Sigmoid colon (tissue), 7 donors: ENCODE results near the gene KCNQ1OT1. TPM values are rescaled to one million over a fixed set of nuclear protein-coding genes. Genes with fewer than 3 reads are reported as not detected.

Source experiments
- DNase-seq: peaks from one replicate; pipeline ENCODE4 v3.0.0-alpha.2; 2019
- H3K27ac ChIP-seq, 4 donors: fragments of 200-600 bp; sonication (generic); one replicate each; pipeline ENCODE4 v1.5.1; 2016 to 2019; ENCODE audit warnings: mild to moderate bottlenecking in 1 of 4
- H3K27me3 ChIP-seq, 3 donors: fragments of 200-600 bp; sonication (generic); one replicate each; pipeline ENCODE4 v1.5.1; 2019; ENCODE audit warnings: mild to moderate bottlenecking in 1 of 3
- H3K36me3 ChIP-seq, 4 donors: fragments of 200-600 bp; sonication (generic); one replicate each; pipeline ENCODE4 v1.5.1; 2016 to 2019
- H3K4me1 ChIP-seq, 4 donors: fragments of 200-600 bp; sonication (generic); one replicate each; pipeline ENCODE4 v1.5.1; 2017 to 2019
- H3K4me3 ChIP-seq, 4 donors: fragments of 200-600 bp; sonication (generic); one replicate each; pipeline ENCODE4 v1.5.1; 2017 to 2019; ENCODE audit warnings: mild to moderate bottlenecking in 2 of 4, moderate library complexity in 1 of 4
- H3K9me3 ChIP-seq, 4 donors: fragments of 200-600 bp in 3 of 4; sonication (generic) in 3 of 4; one replicate each; pipeline versions ENCODE4 v1.5.1 to v1.6.1; 2013 to 2019
- CTCF ChIP-seq, 4 experiments: fragments of 450-650 bp in 3 of 4; fragments of 200-600 bp in 1 of 4; IDR thresholded peaks; one replicate each; pipeline ENCODE4 v1.5.1; 2016 to 2019; ENCODE audit warnings: antibody characterized with exemption in 4 of 4, mild to moderate bottlenecking in 3 of 4, moderate library complexity in 2 of 4
- EP300 ChIP-seq, 4 donors: sonication (generic); formaldehyde crosslinking; IDR thresholded peaks; one replicate each; pipeline ENCODE4 v1.6.1; 2017; ENCODE audit warnings: antibody characterized with exemption in 4 of 4
- POLR2A ChIP-seq, 2 donors: fragments of 450-650 bp; IDR thresholded peaks; one replicate each; pipeline ENCODE4 v1.6.1; 2016; ENCODE audit warnings: antibody characterized with exemption in 2 of 2, mild to moderate bottlenecking in 2 of 2, moderate library complexity in 2 of 2
- POLR2AphosphoS5 ChIP-seq, 4 donors: sonication (generic); formaldehyde crosslinking; IDR thresholded peaks; one replicate each; pipeline ENCODE4 v1.6.1; 2017; ENCODE audit warnings: antibody characterized with exemption in 4 of 4
- WGBS, 2 donors: extraction: QIAGEN DNeasy Blood & Tissue Kit; methylation state at CpG; one replicate each; pipeline ENCODE4 v1.1.7; 2013; 5-methylcytosine and 5-hydroxymethylcytosine counted together
- intact Hi-C: fragments of 100-400 bp; cut with DNase I; formaldehyde crosslinking; loops from one replicate; pipeline ENCODE4 v1.15.1; 2023
- polyA plus RNA-seq, 3 donors: library from polyadenylated mRNA; stranded (reverse); fragments of 200-250 nt; gene quantifications; one replicate each; pipeline ENCODE4 v1.2.3, GENCODE V29; 2013
- total RNA-seq, 4 donors: library from RNA; depleted of rRNA; stranded (reverse); fragments of >200 nt; gene quantifications; one replicate each; pipeline ENCODE4 v1.1.0, GENCODE V29; 2016
- donor health status: healthy with polysubstance abuse.
- donor health status: Bipolar disorder and iron deficiency.
- donor health status: healthy.

The KCNQ1OT1 gene
- total and polyA plus RNA-seq, 7 donors = under 0.01 to 3.6 (median 0.99) TPM

- no peaks in the 10 kb centered on the region for H3K27me3 ChIP-seq
- intact Hi-C loops = no loop called here
- WGBS, 2 donors = 92 to 93% methylated on average over 14 of the region's 14 CpGs
- peaks cover 0 to 7% (median 0%) of the 10 kb centered on the region in 4 donors for H3K9me3 ChIP-seq
- H3K36me3 ChIP-seq = no peaks in the 10 kb centered on the region
- TF ChIP-seq CTCF (IDR thresholded peaks at IDR 0.05) (no peak), POLR2A (IDR thresholded peaks at IDR 0.05) (no peak), POLR2AphosphoS5 (IDR thresholded peaks at IDR 0.05) (no peak), EP300 (IDR thresholded peaks at IDR 0.05) (no peak)
- no peak overlapping the region for H3K4me3 ChIP-seq
- H3K27ac ChIP-seq = no peak overlapping the region
- peak; percentile 53 for DNase-seq
- H3K4me1 ChIP-seq = peaks cover 0 to 16% (median 7%) of the 10 kb centered on the region in 4 donors
Observed at GRCh38 chr11:2664791-2665525, 34.8 kb downstream of the KCNQ1OT1 start.

- intact Hi-C loops = no loop called here
- Histone ChIP-seq H3K27me3 (no peaks in the 10 kb centered on the region), H3K4me3 (no peak overlapping the region), H3K27ac (no peak overlapping the region), H3K36me3 (no peaks in the 10 kb centered on the region), H3K4me1 (peaks cover 0 to 16% (median 7%) of the 10 kb centered on the region in 4 donors), H3K9me3 (peaks cover 0 to 8% (median 0%) of the 10 kb centered on the region in 4 donors)
- peak; percentile 49 for DNase-seq
- TF ChIP-seq POLR2A (IDR thresholded peaks at IDR 0.05) (no peak), EP300 (IDR thresholded peaks at IDR 0.05) (no peak), CTCF (IDR thresholded peaks at IDR 0.05) (no peak), POLR2AphosphoS5 (IDR thresholded peaks at IDR 0.05) (no peak)
- 85 to 87% methylated on average over 9 of the region's 9 CpGs for WGBS, 2 donors
Observed at GRCh38 chr11:2664376-2664775, 35.4 kb downstream of the KCNQ1OT1 start.

DNA sequence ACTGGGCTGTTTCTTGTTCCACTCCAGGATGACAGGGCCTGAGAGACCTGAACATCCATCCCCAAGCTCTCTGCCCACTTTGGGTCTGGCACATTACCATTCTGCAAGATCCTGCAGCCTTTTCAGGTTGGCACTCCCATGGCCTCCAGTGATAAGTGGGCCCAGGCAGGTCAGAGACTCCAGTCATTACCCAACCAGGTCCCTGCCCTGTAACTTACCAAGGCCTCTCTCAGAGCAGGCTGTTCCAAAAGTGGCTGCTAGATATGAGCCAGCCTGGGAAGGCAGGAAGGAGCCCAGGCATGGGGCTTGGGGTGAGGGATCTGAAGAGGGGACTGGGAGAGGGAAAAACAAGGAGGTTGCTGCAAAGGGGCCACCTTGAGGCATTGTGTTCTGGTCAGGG, 35.9 kb downstream of the KCNQ1OT1 start:
- H3K4me3 ChIP-seq = no peak overlapping the region
- H3K27me3 ChIP-seq = no peaks in the 10 kb centered on the region
- peaks cover 0 to 10% (median 0%) of the 10 kb centered on the region in 4 donors for H3K9me3 ChIP-seq
- DNase-seq = no peak
- no peak overlapping the region for H3K27ac ChIP-seq
- peaks cover 0 to 16% (median 7%) of the 10 kb centered on the region in 4 donors for H3K4me1 ChIP-seq
- no peak for TF ChIP-seq CTCF (IDR thresholded peaks at IDR 0.05)
- no peak for TF ChIP-seq EP300 (IDR thresholded peaks at IDR 0.05)
- no peak for TF ChIP-seq POLR2A (IDR thresholded peaks at IDR 0.05)
- TF ChIP-seq POLR2AphosphoS5 (IDR thresholded peaks at IDR 0.05) = no peak
- intact Hi-C loops = no loop called here
- no peaks in the 10 kb centered on the region for H3K36me3 ChIP-seq

DNA sequence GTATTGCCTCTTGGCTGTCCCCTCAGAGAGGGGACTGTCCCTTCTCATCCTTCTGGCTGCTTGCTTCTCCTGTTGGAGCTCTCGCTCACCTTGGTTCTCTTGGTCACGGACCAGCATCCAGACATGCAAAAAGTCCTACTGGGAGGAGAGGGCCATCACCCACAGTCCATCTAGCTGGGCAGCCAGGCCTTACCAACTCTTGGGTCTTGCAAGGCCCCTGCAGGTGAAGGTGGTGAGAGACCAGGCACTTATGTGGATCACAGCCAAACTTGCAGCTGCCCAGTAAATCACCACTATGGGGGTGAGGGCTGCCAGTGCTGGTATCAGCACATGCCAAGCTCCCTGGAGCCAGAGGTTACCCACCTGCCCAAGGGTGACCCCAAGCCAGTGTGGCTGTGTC, 36.3 kb downstream of the KCNQ1OT1 start:
- Histone ChIP-seq H3K27ac (no peak overlapping the region), H3K4me1 (peaks cover 0 to 16% (median 7%) of the 10 kb centered on the region in 4 donors), H3K27me3 (no peaks in the 10 kb centered on the region), H3K4me3 (no peak overlapping the region), H3K9me3 (peaks cover 0 to 10% (median 0%) of the 10 kb centered on the region in 4 donors), H3K36me3 (no peaks in the 10 kb centered on the region)
- 97 to 98% methylated on average over 2 of the region's 2 CpGs for WGBS, 2 donors
- intact Hi-C loops = no loop called here
- DNase-seq = no peak
- no peak for TF ChIP-seq POLR2A (IDR thresholded peaks at IDR 0.05)
- TF ChIP-seq POLR2AphosphoS5 (IDR thresholded peaks at IDR 0.05) = no peak
- no peak for TF ChIP-seq CTCF (IDR thresholded peaks at IDR 0.05)
- no peak for TF ChIP-seq EP300 (IDR thresholded peaks at IDR 0.05)
